CD4-positive, alpha-beta T cell treated with Interleukin-6 at 100 ng/mL for 8 hours (primary cell): ENCODE data around the gene PREB.
A peak's percentile ranks its signal among the peaks of the same experiment; 100 is the strongest.
"Not testable (repeated sequence)": the region's sequence is repeated elsewhere in the genome, so short reads cannot be mapped to it uniquely, and the experiment has no call there.

ENCODE experiments used
- DNase-seq: peaks from one replicate; pipeline ENCODE4 v3.0.0-alpha.2; 2020; ENCODE audit warnings: mixed read lengths, low spot score

Gene PREB

GRCh38 chr2:27133905-27134780 lies at the start of gene PREB:
TSS of gene PREB (minus strand) at chr2:27134636. CDS start at chr2:27134421, 215 bp downstream.
- DNase-seq, result peak; percentile 97

GRCh38 chr2:27184115-27184514 lies 49.7 kb upstream of the PREB start:
- no peak for DNase-seq

GRCh38 chr2:27182346-27182745 lies 47.9 kb upstream of the PREB start:
- no peak for DNase-seq

- no peak for DNase-seq
Observed at GRCh38 chr2:27179344-27180000, 45.0 kb upstream of the PREB start.

- DNase-seq, result no peak
Observed at GRCh38 chr2:27178469-27178868, 44.0 kb upstream of the PREB start.

GRCh38 chr2:27177441-27178351 lies 43.3 kb upstream of the PREB start:
- DNase-seq, result no peak

- not testable (repeated sequence) for DNase-seq
Observed at GRCh38 chr2:27175781-27176180, 41.3 kb upstream of the PREB start.

GRCh38 chr2:27175330-27175729 lies 40.9 kb upstream of the PREB start:
- no peak for DNase-seq

GRCh38 chr2:27174638-27175037 lies 40.2 kb upstream of the PREB start:
- no peak for DNase-seq

GRCh38 chr2:27171351-27171848 lies 37.0 kb upstream of the PREB start:
- DNase-seq, result no peak

GRCh38 chr2:27170581-27171337 lies 36.3 kb upstream of the PREB start:
- DNase-seq, result no peak

- DNase-seq, result no peak
Observed at GRCh38 chr2:27164960-27165763, 30.7 kb upstream of the PREB start.

GRCh38 chr2:27162151-27163121 lies 28.0 kb upstream of the PREB start:
- no peak for DNase-seq

- no peak for DNase-seq
Observed at GRCh38 chr2:27160191-27160590, 25.8 kb upstream of the PREB start.

GRCh38 chr2:27159271-27159670 lies 24.8 kb upstream of the PREB start:
- DNase-seq, result no peak

GRCh38 chr2:27158468-27158867 lies 24.0 kb upstream of the PREB start:
- no peak for DNase-seq

GRCh38 chr2:27155069-27155520 lies 20.7 kb upstream of the PREB start:
- no peak for DNase-seq

GRCh38 chr2:27154488-27154887 lies 20.1 kb upstream of the PREB start:
- DNase-seq, result no peak

GRCh38 chr2:27152796-27153464 lies 18.5 kb upstream of the PREB start:
- DNase-seq, result no peak
